Measurements from ENCODE around the gene KATNBL1.
"Not testable (repeated sequence)": the region's sequence is repeated elsewhere in the genome, so short reads cannot be mapped to it uniquely, and the experiment has no call there.

Gene KATNBL1

GRCh38 chr15:34214135-34214534 is 4.2 kb upstream of the KATNBL1 start:
- no peak overlapping the region for H3K27ac ChIP-seq
- no peak overlapping the region for H3K9ac ChIP-seq (ENCODE audit: insufficient read length)

DNA sequence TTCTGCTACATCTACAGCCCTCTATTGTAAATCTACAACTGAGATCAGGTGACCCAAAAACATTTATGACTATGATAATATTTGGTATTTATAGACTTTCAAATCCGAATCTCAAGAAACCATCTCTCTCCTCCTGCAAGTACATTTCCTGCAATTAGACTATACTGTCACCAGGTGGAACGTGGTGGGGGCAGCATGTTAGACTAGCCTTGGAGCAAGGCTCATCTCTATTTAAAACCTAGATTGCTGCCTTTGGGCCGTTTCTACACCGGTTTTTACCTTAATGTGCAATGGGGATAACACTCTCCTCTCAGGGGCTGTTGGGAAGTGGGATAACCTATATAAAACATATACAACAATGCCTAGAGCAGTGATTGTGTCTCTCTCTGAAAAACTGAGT is 3.8 kb upstream of the KATNBL1 start:
- DNase-seq (ENCODE audit: low read depth, low spot score), result no peak
- Histone ChIP-seq H3K27ac (no peak overlapping the region), H3K36me3 (ENCODE audit: insufficient read depth, low read length) (no peaks in the 10 kb centered on the region), H3K9ac (ENCODE audit: insufficient read length) (no peak overlapping the region), H3K4me3 (no peak overlapping the region), H3K9me3 (ENCODE audit: low read depth, low read length) (no peaks in the 10 kb centered on the region)
- TF ChIP-seq POLR2AphosphoS5 (IDR thresholded peaks at IDR 0.05; ENCODE audit: borderline replicate concordance, low read depth, low read length) (no peak), EZH2 (IDR thresholded peaks at IDR 0.05) (no peak), FOXP2 (optimal IDR thresholded peaks at IDR 0.05; ENCODE audit: control extremely low read depth, extremely low read length, insufficient read depth) (no peak)

More at GRCh38 chr15:34214135-34214534, 4.2 kb upstream of the KATNBL1 start:
- Histone ChIP-seq H3K9me3 (ENCODE audit: low read depth, low read length) (no peaks in the 10 kb centered on the region), H3K36me3 (ENCODE audit: insufficient read depth, low read length) (no peaks in the 10 kb centered on the region), H3K4me3 (no peak overlapping the region)
- no peak for DNase-seq (ENCODE audit: low read depth, low spot score)
- TF ChIP-seq FOXP2 (optimal IDR thresholded peaks at IDR 0.05; ENCODE audit: control extremely low read depth, extremely low read length, insufficient read depth), result no peak
- no peak for TF ChIP-seq EZH2 (IDR thresholded peaks at IDR 0.05)
- no peak for TF ChIP-seq POLR2AphosphoS5 (IDR thresholded peaks at IDR 0.05; ENCODE audit: borderline replicate concordance, low read depth, low read length)

DNA sequence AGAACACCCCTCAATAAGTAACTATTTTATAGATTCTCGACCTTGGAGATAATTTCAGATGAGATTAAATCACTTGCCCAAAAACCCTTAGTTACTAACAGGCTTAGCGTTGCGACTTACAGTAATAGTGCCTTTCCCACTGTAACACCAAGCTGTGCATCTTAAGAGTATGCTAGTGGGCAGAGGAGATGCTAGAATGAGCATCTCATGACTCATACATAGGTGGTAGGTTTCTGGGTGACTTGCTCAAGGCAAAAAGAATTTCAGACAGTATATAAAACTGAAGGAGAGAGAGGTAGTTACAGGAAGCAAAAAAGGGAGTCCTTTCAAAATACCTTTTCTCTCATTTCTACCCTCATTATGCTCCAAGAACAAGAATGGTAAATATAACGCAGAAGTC is 3.9 kb downstream of the KATNBL1 start:
- no peak for DNase-seq (ENCODE audit: low read depth, low spot score)
- TF ChIP-seq FOXP2 (optimal IDR thresholded peaks at IDR 0.05; ENCODE audit: control extremely low read depth, extremely low read length, insufficient read depth), result no peak
- TF ChIP-seq POLR2AphosphoS5 (IDR thresholded peaks at IDR 0.05; ENCODE audit: borderline replicate concordance, low read depth, low read length), result no peak
- TF ChIP-seq EZH2 (IDR thresholded peaks at IDR 0.05), result no peak
- H3K27ac ChIP-seq, result no peak overlapping the region
- no peak overlapping the region for H3K9ac ChIP-seq (ENCODE audit: insufficient read length)
- no peaks in the 10 kb centered on the region; the same call in 1 of the 2 replicates for H3K9me3 ChIP-seq (ENCODE audit: low read depth, low read length)
- peaks cover 25% of the 10 kb centered on the region for H3K36me3 ChIP-seq (ENCODE audit: insufficient read depth, low read length)
- no peak overlapping the region for H3K4me3 ChIP-seq

DNA sequence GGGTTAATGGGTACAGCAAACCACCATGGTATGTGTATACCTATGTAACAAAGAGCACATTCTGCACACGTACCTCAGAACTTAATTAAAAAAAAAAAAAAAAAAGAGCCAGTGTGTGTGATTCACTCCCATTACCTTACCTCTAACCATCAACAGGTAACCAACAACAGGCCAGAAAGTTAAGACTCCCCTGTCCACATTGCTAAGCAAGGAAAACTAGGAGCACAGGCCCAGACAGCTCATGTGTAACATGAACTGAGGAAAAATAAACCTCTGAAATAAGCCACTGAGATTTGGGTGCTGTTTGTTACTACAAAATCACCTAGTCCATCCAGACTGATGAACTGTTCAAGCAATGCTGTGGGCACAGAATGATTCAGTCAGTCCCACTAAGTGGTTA is 6.0 kb downstream of the KATNBL1 start:
- DNase-seq (ENCODE audit: low read depth, low spot score), result no peak
- H3K27ac ChIP-seq, result no peak overlapping the region
- peaks cover 33% of the 10 kb centered on the region for H3K36me3 ChIP-seq (ENCODE audit: insufficient read depth, low read length)
- no peak overlapping the region for H3K4me3 ChIP-seq
- no peak overlapping the region for H3K9ac ChIP-seq (ENCODE audit: insufficient read length)
- H3K9me3 ChIP-seq (ENCODE audit: low read depth, low read length), result no peaks in the 10 kb centered on the region; the same call in 1 of the 2 replicates
- TF ChIP-seq EZH2 (IDR thresholded peaks at IDR 0.05) (no peak), FOXP2 (optimal IDR thresholded peaks at IDR 0.05; ENCODE audit: control extremely low read depth, extremely low read length, insufficient read depth) (no peak), POLR2AphosphoS5 (IDR thresholded peaks at IDR 0.05; ENCODE audit: borderline replicate concordance, low read depth, low read length) (no peak)

GRCh38 chr15:34203305-34203704 is 6.6 kb downstream of the KATNBL1 start:
- TF ChIP-seq FOXP2 (optimal IDR thresholded peaks at IDR 0.05; ENCODE audit: control extremely low read depth, extremely low read length, insufficient read depth) (no peak), EZH2 (IDR thresholded peaks at IDR 0.05) (no peak), POLR2AphosphoS5 (IDR thresholded peaks at IDR 0.05; ENCODE audit: borderline replicate concordance, low read depth, low read length) (no peak)
- DNase-seq (ENCODE audit: low read depth, low spot score), result no peak
- no peaks in the 10 kb centered on the region; the same call in 1 of the 2 replicates for H3K9me3 ChIP-seq (ENCODE audit: low read depth, low read length)
- H3K4me3 ChIP-seq, result no peak overlapping the region
- no peak overlapping the region for H3K9ac ChIP-seq (ENCODE audit: insufficient read length)
- no peak overlapping the region for H3K27ac ChIP-seq
- peaks cover 33% of the 10 kb centered on the region for H3K36me3 ChIP-seq (ENCODE audit: insufficient read depth, low read length)

DNA sequence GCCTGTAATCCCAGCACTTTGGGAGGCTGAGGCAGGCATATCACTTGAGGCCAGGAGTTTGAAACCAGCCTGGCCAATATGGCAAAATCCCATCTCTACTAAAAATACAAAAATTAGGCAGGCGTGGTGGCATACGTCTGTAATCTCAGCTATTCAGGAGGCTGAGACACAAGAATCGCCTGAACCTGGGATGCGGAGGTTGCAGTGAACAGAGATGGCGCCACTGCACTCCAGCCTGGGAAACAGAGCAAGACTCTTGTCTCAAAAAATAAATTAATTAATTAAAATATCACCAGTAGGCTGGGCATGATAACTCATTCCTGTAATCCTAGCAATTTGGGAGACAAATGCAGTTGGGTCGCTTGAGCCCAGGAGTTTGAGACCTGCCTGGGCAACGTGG is 16.6 kb downstream of the KATNBL1 start:
- H3K9me3 ChIP-seq (ENCODE audit: low read depth, low read length); H3K4me3 ChIP-seq; H3K36me3 ChIP-seq (ENCODE audit: insufficient read depth, low read length); H3K9ac ChIP-seq (ENCODE audit: insufficient read length); H3K27ac ChIP-seq; DNase-seq (ENCODE audit: low read depth, low spot score): not testable (repeated sequence)

GRCh38 chr15:34188711-34189110 is 21.2 kb downstream of the KATNBL1 start:
- no peaks in the 10 kb centered on the region for H3K9me3 ChIP-seq (ENCODE audit: low read depth, low read length)
- no peak for TF ChIP-seq FOXP2 (optimal IDR thresholded peaks at IDR 0.05; ENCODE audit: control extremely low read depth, extremely low read length, insufficient read depth)
- TF ChIP-seq POLR2AphosphoS5 (IDR thresholded peaks at IDR 0.05; ENCODE audit: borderline replicate concordance, low read depth, low read length), result no peak
- no peak for TF ChIP-seq EZH2 (IDR thresholded peaks at IDR 0.05)
- no peaks in the 10 kb centered on the region; the same call in 1 of the 2 replicates for H3K36me3 ChIP-seq (ENCODE audit: insufficient read depth, low read length)
- H3K9ac ChIP-seq (ENCODE audit: insufficient read length), result no peak overlapping the region
- no peak overlapping the region for H3K4me3 ChIP-seq
- H3K27ac ChIP-seq, result no peak overlapping the region
- DNase-seq (ENCODE audit: low read depth, low spot score), result no peak

GRCh38 chr15:34185666-34186065 is 24.2 kb downstream of the KATNBL1 start:
- no peaks in the 10 kb centered on the region for H3K9me3 ChIP-seq (ENCODE audit: low read depth, low read length)

GRCh38 chr15:34182942-34183341 is 27.0 kb downstream of the KATNBL1 start:
- Histone ChIP-seq H3K9me3 (ENCODE audit: low read depth, low read length) (no peaks in the 10 kb centered on the region), H3K27ac (no peak overlapping the region), H3K4me3 (no peak overlapping the region), H3K9ac (ENCODE audit: insufficient read length) (no peak overlapping the region), H3K36me3 (ENCODE audit: insufficient read depth, low read length) (no peaks in the 10 kb centered on the region; the same call in 1 of the 2 replicates)
- no peak for TF ChIP-seq POLR2AphosphoS5 (IDR thresholded peaks at IDR 0.05; ENCODE audit: borderline replicate concordance, low read depth, low read length)
- DNase-seq (ENCODE audit: low read depth, low spot score), result no peak

More at GRCh38 chr15:34185666-34186065, 24.2 kb downstream of the KATNBL1 start:
- no peak for DNase-seq (ENCODE audit: low read depth, low spot score)
- H3K36me3 ChIP-seq (ENCODE audit: insufficient read depth, low read length), result no peaks in the 10 kb centered on the region; the same call in 1 of the 2 replicates
- H3K4me3 ChIP-seq, result no peak overlapping the region
- no peak overlapping the region for H3K9ac ChIP-seq (ENCODE audit: insufficient read length)
- no peak overlapping the region for H3K27ac ChIP-seq
- TF ChIP-seq EZH2 (IDR thresholded peaks at IDR 0.05), result no peak
- no peak for TF ChIP-seq POLR2AphosphoS5 (IDR thresholded peaks at IDR 0.05; ENCODE audit: borderline replicate concordance, low read depth, low read length)

Measured in SK-N-MC (cell line).